Measurements from ENCODE around the gene ZNF827. TPM values are rescaled to one million over a fixed set of nuclear protein-coding genes. Genes with fewer than 3 reads are reported as not detected.

ZNF827 gene
- total RNA-seq, 3 donors from 2014 or later = 18.6 to 21.1 (median 19.0) TPM

DNA sequence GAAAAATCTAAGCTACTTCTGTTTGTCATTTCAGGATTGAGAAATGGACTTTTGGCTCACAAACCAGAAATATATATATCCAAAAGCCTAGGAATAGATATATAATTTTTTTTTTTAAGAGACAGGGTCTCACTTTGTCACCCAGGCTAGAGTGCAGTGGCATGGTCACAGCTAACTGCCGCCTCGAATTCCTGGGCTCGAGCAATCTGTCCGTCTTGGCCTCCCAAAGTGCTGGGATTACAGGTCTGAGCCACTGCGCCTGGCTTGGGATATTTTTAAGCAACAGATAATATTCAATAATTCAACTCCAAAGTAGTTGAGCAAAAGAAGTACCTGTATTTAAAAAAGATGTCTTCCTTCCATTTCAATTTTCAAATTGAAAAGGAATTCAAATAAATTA, 146.2 kb downstream of the ZNF827 start:
- Histone ChIP-seq H3K27ac (no peak overlapping the region), H3K36me3 (no peaks in the 10 kb centered on the region), H3K27me3 (no peaks in the 10 kb centered on the region), H3K4me1 (no peaks in the 10 kb centered on the region), H3K9me3 (no peaks in the 10 kb centered on the region), H3K4me3 (no peak overlapping the region)
- intact Hi-C loops (cut with DNase I; ENCODE audit: low total_unique reads) = no loop called here
- TF ChIP-seq, protein P1, sequence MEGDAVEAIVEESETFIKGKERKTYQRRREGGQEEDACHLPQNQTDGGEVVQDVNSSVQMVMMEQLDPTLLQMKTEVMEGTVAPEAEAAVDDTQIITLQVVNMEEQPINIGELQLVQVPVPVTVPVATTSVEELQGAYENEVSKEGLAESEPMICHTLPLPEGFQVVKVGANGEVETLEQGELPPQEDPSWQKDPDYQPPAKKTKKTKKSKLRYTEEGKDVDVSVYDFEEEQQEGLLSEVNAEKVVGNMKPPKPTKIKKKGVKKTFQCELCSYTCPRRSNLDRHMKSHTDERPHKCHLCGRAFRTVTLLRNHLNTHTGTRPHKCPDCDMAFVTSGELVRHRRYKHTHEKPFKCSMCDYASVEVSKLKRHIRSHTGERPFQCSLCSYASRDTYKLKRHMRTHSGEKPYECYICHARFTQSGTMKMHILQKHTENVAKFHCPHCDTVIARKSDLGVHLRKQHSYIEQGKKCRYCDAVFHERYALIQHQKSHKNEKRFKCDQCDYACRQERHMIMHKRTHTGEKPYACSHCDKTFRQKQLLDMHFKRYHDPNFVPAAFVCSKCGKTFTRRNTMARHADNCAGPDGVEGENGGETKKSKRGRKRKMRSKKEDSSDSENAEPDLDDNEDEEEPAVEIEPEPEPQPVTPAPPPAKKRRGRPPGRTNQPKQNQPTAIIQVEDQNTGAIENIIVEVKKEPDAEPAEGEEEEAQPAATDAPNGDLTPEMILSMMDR (IDR thresholded peaks at IDR 0.05) = no peak
- TF ChIP-seq POLR2AphosphoS5 (IDR thresholded peaks at IDR 0.05) (no peak), POLR2A (IDR thresholded peaks at IDR 0.05) (no peak)
- no peak for DNase-seq (ENCODE audit: low spot score in 2 of 2)

DNA sequence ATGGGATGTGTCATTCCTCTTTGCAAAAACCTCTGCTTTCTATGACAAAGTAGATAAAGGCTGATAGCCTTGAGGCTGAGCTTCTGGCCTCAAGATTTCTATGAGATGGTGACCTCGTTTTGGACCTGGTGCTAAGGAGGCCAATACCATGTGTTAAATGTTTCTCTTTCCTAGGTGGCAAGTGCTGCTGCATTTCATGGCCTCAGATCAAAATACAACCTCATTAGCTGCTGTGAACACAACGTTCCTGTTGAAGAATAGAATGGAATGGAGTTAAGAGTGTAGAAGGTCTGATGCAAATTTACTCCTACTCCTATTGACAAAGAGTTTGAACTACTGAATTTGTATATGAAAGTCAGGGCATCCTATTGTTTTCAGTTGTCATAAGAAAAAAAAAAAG, 146.6 kb downstream of the ZNF827 start:
- Histone ChIP-seq H3K27me3 (no peaks in the 10 kb centered on the region), H3K4me1 (no peaks in the 10 kb centered on the region), H3K4me3 (no peak overlapping the region), H3K27ac (no peak overlapping the region), H3K9me3 (no peaks in the 10 kb centered on the region), H3K36me3 (no peaks in the 10 kb centered on the region)
- no peak for DNase-seq (ENCODE audit: low spot score in 2 of 2)
- TF ChIP-seq, protein P1 (IDR thresholded peaks at IDR 0.05) = no peak
- TF ChIP-seq POLR2AphosphoS5 (IDR thresholded peaks at IDR 0.05) = no peak
- no peak for TF ChIP-seq POLR2A (IDR thresholded peaks at IDR 0.05)
- intact Hi-C loops (cut with DNase I; ENCODE audit: low total_unique reads) = no loop called here

- no peaks in the 10 kb centered on the region for H3K27me3 ChIP-seq
- peaks cover 0 to 4% of the 10 kb centered on the region in 2 donors for H3K4me1 ChIP-seq
- intact Hi-C loops (cut with DNase I; ENCODE audit: low total_unique reads) = no loop called here
- H3K9me3 ChIP-seq = peaks cover 0 to 2% of the 10 kb centered on the region in 2 donors
- H3K27ac ChIP-seq = no peak overlapping the region
- no peaks in the 10 kb centered on the region for H3K36me3 ChIP-seq
- DNase-seq (ENCODE audit: low spot score in 2 of 2) = no peak
- TF ChIP-seq POLR2AphosphoS5 (IDR thresholded peaks at IDR 0.05) = no peak
- no peak for TF ChIP-seq POLR2A (IDR thresholded peaks at IDR 0.05)
- TF ChIP-seq, protein P1 (IDR thresholded peaks at IDR 0.05) = no peak
- no peak overlapping the region for H3K4me3 ChIP-seq
These were observed 149.9 kb downstream of the ZNF827 start for GRCh38 chr4:145788755-145789154.

DNA sequence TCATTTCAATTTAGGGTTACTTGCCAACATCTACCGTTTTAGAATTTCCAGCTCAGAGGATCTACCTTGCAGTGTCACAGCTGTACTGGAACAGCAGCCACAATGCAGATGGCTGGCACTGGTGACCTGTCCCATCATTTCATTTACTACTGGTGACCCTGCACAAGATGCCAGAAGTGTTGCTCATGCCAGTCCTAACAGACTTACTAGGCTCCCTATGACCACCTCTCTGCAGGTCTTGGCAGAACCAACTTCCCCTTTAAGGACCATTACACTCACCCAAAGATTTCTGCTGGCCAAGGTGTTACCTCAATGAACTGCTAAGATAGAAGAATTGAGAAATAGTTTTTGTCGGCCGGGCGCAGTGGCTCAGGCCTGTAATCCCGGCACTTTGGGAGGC, 151.8 kb downstream of the ZNF827 start:
- H3K9me3 ChIP-seq = peaks cover 0 to 3% of the 10 kb centered on the region in 2 donors
- TF ChIP-seq POLR2AphosphoS5 (IDR thresholded peaks at IDR 0.05) (no peak), POLR2A (IDR thresholded peaks at IDR 0.05) (no peak)
- TF ChIP-seq, protein P1 (IDR thresholded peaks at IDR 0.05) = no peak
- intact Hi-C loops (cut with DNase I; ENCODE audit: low total_unique reads) = no loop called here
- H3K4me1 ChIP-seq = peaks cover 0 to 4% of the 10 kb centered on the region in 2 donors
- H3K36me3 ChIP-seq = no peaks in the 10 kb centered on the region
- DNase-seq (ENCODE audit: low spot score in 2 of 2) = no peak
- H3K27me3 ChIP-seq = no peaks in the 10 kb centered on the region
- H3K27ac ChIP-seq = peak overlapping the region in 1 of 2 donors; percentile 71
- no peak overlapping the region for H3K4me3 ChIP-seq

DNA sequence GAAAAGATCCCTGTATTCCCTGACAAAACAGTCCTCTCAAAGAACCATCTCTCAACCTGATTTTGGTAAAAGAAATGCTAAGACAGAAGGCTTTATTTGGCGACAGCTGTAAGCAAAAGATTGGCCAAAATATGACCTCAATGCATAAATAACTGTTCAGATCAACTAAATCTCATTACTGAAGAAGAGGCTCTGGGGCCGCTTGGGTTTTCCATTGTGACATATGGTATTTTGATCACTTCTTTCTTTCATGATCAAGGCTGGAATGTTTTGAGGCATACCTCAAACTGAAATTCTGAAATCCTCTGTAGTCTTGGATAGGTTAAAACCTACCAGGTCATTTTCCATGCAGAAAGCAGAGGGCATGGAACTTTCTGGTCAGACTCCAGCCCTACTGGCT, 152.4 kb downstream of the ZNF827 start:
- TF ChIP-seq POLR2A (IDR thresholded peaks at IDR 0.05) (no peak), POLR2AphosphoS5 (IDR thresholded peaks at IDR 0.05) (no peak)
- TF ChIP-seq, protein P1 (IDR thresholded peaks at IDR 0.05) = no peak
- intact Hi-C loops (cut with DNase I; ENCODE audit: low total_unique reads) = no loop called here
- no peaks in the 10 kb centered on the region for H3K36me3 ChIP-seq
- H3K27me3 ChIP-seq = no peaks in the 10 kb centered on the region
- H3K4me1 ChIP-seq = peaks cover 0 to 4% of the 10 kb centered on the region in 2 donors
- DNase-seq (ENCODE audit: low spot score in 2 of 2) = no peak
- H3K27ac ChIP-seq = peak overlapping the region; percentile 34 to 71
- no peak overlapping the region for H3K4me3 ChIP-seq
- H3K9me3 ChIP-seq = peaks cover 0 to 3% of the 10 kb centered on the region in 2 donors
